Measurements from ENCODE around the gene STX2.

GRCh38 chr12:130839770-130840404 is 837 bp upstream of the STX2 start:
- TF ChIP-seq CTCF (optimal IDR thresholded peaks at IDR 0.05 in 1 of 3, IDR thresholded peaks at IDR 0.05 in 1 of 3, conservative IDR thresholded peaks at IDR 0.05 in 1 of 3; ENCODE audit: extremely low read depth in 1 of 3, insufficient read depth in 2 of 3, low read length in 3 of 3) = no peak
- TF ChIP-seq EZH2 (IDR thresholded peaks at IDR 0.05; ENCODE audit: low read length) = no peak
